Astrocyte (in vitro differentiated cells and primary cell): ENCODE data around the gene CDH18.
"Not testable (repeated sequence)": the region's sequence is repeated elsewhere in the genome, so short reads cannot be mapped to it uniquely, and the experiment has no call there.

ENCODE experiments used
- EZH2 ChIP-seq: IDR thresholded peaks from 2 replicates; pipeline ENCODE4 v1.6.1; 2012; ENCODE audit warnings: mild to moderate bottlenecking, low read length, inconsistent platforms; ENCODE audit not compliant: insufficient read depth
- TF ChIP-seq, protein P1 (sequence below): IDR thresholded peaks from 2 replicates; pipeline ENCODE4 v1.5.1; 2011; ENCODE audit warnings: low read depth, mild to moderate bottlenecking, inconsistent platforms, low read length, moderate library complexity; ENCODE audit not compliant: insufficient read depth

DNA sequence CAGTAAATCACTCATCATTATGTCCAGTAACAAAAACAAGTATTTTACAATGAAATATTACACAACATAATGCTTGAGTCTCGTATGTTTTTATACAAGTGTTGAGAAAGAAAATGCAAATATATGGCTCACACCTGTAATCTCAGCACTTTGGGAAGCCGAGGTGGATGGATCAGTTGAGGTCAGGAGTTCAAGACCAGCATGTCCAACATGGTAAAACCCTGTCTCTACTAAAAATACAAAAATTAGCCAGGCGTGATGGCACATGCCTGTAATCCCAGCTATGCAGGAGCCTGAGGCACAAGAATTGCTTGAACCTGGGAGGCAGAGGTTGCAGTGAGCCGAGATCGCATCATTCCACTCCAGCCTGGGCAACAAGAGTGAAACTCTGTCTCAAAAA is 211.1 kb downstream of the CDH18 start:
- not testable (repeated sequence) for TF ChIP-seq EZH2
- TF ChIP-seq, protein P1, sequence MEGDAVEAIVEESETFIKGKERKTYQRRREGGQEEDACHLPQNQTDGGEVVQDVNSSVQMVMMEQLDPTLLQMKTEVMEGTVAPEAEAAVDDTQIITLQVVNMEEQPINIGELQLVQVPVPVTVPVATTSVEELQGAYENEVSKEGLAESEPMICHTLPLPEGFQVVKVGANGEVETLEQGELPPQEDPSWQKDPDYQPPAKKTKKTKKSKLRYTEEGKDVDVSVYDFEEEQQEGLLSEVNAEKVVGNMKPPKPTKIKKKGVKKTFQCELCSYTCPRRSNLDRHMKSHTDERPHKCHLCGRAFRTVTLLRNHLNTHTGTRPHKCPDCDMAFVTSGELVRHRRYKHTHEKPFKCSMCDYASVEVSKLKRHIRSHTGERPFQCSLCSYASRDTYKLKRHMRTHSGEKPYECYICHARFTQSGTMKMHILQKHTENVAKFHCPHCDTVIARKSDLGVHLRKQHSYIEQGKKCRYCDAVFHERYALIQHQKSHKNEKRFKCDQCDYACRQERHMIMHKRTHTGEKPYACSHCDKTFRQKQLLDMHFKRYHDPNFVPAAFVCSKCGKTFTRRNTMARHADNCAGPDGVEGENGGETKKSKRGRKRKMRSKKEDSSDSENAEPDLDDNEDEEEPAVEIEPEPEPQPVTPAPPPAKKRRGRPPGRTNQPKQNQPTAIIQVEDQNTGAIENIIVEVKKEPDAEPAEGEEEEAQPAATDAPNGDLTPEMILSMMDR: not testable (repeated sequence)
